GM18909 (cell line): ENCODE data around the gene TDRD9.

ENCODE experiments used
- ATAC-seq: cut with Tn5 transposase; IDR thresholded peaks from one replicate; pipeline ENCODE4 v1.9.1; 2021; ENCODE audit warnings: mild to moderate bottlenecking; ENCODE audit not compliant: unreplicated experiment, poor library complexity

Gene TDRD9

GRCh38 chr14:104085032-104085888, 157.0 kb downstream of the TDRD9 start, which contains the start of gene ASPG:
Gene ASPG (plus strand): TSS chr14:104085700. CDS start chr14:104085771, 71 bp downstream.
- ATAC-seq = no peak

DNA sequence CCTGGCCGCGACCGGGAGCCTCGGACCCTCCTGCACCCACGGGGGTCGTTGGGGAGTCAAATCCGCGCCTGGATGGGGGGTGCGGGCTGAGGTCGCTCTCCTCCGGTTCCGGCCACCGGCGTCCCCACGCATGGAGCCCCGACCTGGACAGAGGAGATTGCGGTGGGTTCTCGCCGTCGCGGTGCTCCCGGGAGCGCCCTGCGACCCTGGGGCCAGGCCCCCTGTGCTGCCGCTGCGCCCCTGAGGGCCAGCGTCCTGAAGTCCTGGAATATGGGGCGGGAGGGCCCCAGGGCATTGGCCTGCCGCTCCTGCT, 157.6 kb downstream of the TDRD9 start:
- ATAC-seq = no peak

DNA sequence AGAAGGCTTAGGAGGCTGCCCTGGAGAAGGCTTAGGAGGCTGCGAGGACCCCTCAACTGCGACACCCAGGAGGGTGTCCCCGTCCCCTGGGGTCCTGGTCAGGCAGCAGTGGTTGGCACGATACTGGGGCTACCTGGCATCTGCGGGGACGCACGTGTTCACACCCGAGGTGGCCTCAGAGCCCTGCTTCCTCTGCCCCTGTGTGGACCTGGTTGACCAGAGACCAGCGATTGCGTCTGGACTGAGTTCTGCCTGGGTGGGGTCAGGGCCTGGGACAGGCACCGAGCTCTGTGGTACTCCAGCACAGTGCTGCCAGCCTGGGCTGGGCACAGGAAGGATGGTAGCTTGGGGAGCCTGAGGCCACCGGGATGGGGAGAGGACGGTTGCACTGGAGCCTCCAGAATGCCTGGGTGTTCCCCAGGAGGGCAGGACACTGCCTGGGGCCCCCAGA, 158.0 kb downstream of the TDRD9 start:
- no peak for ATAC-seq

DNA sequence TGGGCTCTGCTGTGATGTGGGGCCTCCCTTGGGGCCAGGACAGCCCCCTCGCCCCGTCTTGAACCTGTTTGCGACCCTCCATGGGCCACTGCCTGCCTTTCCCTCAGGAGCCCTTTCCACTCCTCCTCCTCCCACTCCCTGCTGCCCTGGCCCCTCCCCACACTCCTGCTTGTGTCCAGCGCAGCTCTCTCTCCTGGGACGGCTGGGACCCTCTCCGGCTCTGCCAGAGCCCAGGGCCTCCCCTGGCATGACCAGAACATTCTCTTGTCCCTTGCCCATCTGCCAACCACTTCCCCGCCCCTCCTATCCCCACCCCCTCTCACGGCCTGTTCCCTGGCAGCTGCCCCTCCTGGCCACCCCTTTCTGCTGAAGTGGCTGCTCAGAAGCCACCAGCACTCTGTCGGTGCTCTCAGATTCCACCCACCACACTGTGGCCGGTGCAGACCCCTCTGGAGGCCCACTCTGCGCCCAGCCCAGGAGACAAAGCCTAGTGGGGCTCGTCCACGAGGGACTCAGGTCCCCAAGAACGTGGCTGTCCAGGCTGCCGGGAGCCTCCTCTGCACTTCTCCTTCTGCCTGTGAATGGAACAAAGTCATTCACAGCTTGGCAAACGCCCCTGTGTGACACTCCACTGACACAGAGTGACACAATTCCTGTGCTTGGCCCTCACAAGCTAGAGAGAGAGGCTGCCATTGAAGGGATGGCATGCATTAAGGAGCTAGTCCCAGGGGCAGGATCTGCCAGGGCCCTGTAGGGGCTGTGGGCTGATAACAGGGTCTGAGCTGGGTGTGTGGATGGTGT, 158.6 kb downstream of the TDRD9 start:
- ATAC-seq = no peak

GRCh38 chr14:104087505-104087904, 159.2 kb downstream of the TDRD9 start:
- no peak for ATAC-seq

GRCh38 chr14:104087981-104088850, 160.0 kb downstream of the TDRD9 start:
- ATAC-seq = no peak

- ATAC-seq = no peak
These were observed 162.0 kb downstream of the TDRD9 start for GRCh38 chr14:104090071-104090748.

DNA sequence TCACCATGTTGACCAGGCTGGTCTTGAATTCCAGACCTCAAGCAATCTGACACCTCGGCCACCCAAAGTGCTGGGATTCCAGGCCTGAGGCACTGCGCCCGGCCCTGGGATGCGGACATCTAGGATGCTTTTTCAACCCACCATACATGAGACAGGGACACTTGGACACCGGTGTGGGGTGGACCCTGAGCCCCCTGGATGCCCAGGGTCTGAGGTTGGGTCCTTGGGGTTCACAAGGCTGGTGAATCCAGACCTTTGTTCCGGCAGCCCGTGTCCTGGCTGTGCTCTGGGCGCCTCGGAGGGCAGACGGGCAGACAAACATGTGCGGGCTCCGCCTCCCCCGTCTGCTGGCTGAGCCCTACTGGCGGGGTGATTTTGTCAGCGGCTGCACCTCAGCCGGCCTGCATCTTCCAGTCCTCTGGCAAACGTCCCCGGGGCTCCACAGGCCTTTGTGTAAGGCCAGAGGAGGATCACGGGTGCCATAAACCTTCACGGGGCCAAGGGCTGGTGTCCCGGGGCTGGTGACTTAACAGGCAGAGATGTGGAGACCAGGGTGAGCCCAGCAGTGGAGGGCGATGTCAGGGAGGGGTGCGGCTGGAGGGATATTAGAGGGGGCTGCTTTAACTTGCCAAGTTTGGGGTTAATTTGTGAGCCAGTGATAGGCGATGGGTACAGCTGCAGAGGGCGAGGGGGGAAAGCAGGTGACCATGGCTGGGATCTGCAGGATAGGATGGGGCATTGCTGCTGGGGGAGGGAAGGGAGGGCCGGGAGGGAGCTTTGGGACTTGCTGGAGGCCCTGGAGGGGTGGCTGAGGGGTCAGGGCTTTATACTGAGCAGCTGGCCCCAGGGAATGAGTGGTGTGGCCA, 163.0 kb downstream of the TDRD9 start:
- no peak for ATAC-seq

GRCh38 chr14:104091927-104092771, 163.9 kb downstream of the TDRD9 start:
- no peak for ATAC-seq

DNA sequence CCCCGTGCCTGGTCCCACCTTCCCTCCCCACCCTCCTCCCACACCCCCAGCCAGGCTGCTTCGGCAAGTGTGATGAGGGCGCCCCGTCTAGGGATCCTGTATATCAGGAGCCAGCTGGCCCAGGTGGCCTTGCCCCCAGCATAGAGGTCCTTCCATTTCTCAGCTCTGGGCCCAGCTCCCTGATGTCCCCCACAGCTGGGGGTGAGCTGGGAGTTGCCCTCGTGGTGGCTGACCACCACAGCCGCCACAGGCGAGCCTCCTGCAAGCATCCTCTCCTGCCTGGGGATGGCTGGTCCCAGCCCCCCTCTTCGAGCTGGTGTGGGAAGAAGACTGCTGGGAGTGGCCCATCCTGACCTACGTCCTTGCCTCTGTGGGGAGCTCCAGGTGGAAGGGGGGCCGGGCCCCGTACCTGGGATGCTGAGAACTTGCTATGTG, 164.7 kb downstream of the TDRD9 start:
- ATAC-seq = no peak

- no peak for ATAC-seq
These were observed 165.3 kb downstream of the TDRD9 start for GRCh38 chr14:104093366-104094055.

DNA sequence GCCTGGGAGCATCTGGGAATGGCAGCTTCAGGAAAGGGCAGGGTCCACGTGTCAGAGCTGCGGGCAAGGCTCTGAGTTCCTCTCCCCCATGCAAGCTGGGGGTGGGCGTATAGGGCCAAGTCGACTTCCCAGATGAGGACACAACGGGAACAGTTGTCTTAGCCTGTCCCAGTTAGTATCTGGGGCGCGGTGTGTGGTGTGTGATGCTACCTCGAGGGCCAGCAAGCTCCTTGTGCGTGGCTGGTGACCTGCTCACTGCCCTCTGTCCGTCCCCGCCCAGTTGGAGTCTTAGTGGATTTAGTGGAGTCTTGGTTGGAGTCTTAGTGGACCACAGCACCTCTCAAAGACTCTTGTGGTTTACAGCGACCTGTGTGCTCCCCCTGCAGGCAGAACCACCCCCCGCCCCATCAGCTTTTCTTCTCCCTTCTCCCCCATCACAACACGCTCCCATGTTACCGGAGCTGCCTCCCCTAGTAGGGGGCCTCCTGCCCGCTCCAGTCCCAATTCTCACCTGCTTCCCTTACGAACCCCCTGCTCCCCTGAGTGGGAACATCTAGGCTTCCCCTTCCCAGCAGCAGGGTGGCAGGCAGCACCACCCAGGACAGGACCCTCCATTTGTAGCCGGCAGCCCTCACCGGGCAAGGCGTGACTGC, 165.9 kb downstream of the TDRD9 start:
- no peak for ATAC-seq

DNA sequence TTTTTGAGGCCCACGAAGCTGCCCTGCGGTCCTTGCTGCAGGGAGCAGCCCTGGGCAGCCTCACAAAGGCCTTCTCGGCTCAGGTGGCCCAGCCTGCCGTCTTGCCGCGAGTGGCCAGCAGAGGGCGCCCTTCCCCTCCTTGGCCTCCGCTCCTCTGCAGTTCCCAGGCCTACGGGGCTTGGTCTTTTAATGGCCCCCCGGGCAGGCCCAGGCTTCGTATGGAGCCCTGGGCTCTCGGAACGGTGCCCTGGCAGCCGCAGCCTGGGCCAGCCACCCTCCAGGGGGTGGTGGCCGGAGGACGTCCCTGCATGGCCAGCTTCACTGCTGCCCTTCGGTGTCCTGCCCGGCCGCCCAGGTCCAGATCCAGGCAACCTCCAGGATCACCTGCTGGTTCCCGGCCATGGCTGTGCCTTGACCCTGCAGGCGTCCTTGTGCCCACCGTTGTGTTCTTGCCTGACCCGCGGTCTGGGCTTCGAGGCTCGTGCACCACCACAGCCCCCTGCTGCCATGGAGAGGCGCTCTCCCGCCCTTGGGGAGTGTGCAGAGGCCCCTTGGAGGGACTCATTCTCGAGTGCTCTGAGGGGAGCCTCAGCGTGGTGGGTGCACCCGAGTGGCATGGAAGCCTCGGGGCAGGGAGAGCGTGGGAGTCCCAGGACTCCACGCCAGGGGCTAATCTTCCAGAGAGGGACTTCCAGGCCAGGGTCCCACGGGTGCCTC, 166.6 kb downstream of the TDRD9 start:
- ATAC-seq = no peak

- ATAC-seq = no peak
These were observed 167.4 kb downstream of the TDRD9 start for GRCh38 chr14:104095426-104096310.

GRCh38 chr14:104096318-104096717, 168.1 kb downstream of the TDRD9 start:
- ATAC-seq = no peak
